GM12878 (cell line): ENCODE measurements around the gene OSM.

Experiments used
- POLR2A ChIP-seq: IDR thresholded peaks from 2 replicates; pipeline ENCODE4 v1.6.1; 2011; ENCODE audit warnings: low read depth, mild to moderate bottlenecking, low read length
- SMC3 ChIP-seq: IDR thresholded peaks from 2 replicates; pipeline ENCODE4 v1.6.1; 2011; ENCODE audit warnings: low read length, improper control_type of control experiment, borderline replicate concordance
- TCF7 ChIP-seq: IDR thresholded peaks from 2 replicates; pipeline ENCODE4 v1.6.1; 2014; ENCODE audit warnings: antibody characterized with exemption, borderline replicate concordance
- YY1 ChIP-seq: IDR thresholded peaks from 2 replicates; pipeline ENCODE4 v1.6.1; 2011; ENCODE audit warnings: low read depth, mild to moderate bottlenecking, low read length
- ZNF274 ChIP-seq: IDR thresholded peaks from one replicate; pipeline ENCODE4 v1.8.0; 2011; ENCODE audit not compliant: insufficient read length, insufficient read depth
- ZZZ3 ChIP-seq: IDR thresholded peaks from 2 replicates; pipeline ENCODE4 v1.6.1; 2011; ENCODE audit warnings: low read depth; ENCODE audit not compliant: control insufficient read depth, insufficient read length
- TF ChIP-seq, protein P1 (sequence below), 3 experiments: IDR thresholded peaks in 2 of 3; conservative IDR thresholded peaks in 1 of 3; 2 replicates each; pipeline ENCODE4 v1.5.1; 2011; ENCODE audit warnings: low read depth in 3 of 3, low read length in 3 of 3, mild to moderate bottlenecking in 3 of 3, control low read depth in 2 of 3, moderate library complexity in 2 of 3, inconsistent platforms in 1 of 3, mixed read lengths in 1 of 3; ENCODE audit not compliant: control insufficient read depth in 2 of 3, insufficient read depth in 1 of 3; ENCODE audit errors: extremely low read depth in 1 of 3
- TF ChIP-seq, protein P2 (sequence below): IDR thresholded peaks from 2 replicates; pipeline ENCODE4 v1.6.1; 2012; ENCODE audit warnings: low read depth, low read length, improper control_type of control experiment
- TF ChIP-seq, protein P3 (sequence below): IDR thresholded peaks from 2 replicates; pipeline ENCODE4 v1.6.1; 2012; ENCODE audit warnings: low read depth, low read length, improper control_type of control experiment
- TF ChIP-seq, protein P4 (sequence below): fragments of 450-650 bp; conservative IDR thresholded peaks from 2 replicates; pipeline ENCODE4 v1.6.1; 2017; ENCODE audit warnings: mild to moderate bottlenecking, moderate library complexity
- TF ChIP-seq, protein P5 (sequence below): fragments of 450-650 bp; formaldehyde crosslinking; IDR thresholded peaks from 2 replicates; pipeline ENCODE4 v1.5.0; 2022; ENCODE audit warnings: mild to moderate bottlenecking, missing genetic modification characterization

DNA sequence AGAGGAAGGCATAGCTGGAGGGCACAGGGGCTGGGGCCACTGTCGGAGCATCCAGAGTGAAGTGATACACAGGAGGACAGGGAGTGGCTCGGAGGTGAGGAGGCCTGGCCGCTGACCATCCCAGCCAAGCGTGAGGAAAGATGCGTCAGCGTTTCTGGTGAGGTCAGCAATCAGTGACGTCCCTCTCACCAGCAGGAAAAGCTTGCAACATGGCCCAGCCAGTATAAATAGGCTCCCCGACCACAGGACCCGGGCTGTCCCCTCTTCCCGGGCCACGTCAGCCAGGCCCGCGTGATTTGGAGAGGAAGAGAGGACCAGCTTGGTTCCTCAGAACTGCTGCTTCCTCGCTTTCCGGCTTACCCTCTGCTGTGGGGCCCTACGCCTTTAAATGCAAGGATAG lies 4.2 kb upstream of the OSM start:
- TF ChIP-seq, protein P1, sequence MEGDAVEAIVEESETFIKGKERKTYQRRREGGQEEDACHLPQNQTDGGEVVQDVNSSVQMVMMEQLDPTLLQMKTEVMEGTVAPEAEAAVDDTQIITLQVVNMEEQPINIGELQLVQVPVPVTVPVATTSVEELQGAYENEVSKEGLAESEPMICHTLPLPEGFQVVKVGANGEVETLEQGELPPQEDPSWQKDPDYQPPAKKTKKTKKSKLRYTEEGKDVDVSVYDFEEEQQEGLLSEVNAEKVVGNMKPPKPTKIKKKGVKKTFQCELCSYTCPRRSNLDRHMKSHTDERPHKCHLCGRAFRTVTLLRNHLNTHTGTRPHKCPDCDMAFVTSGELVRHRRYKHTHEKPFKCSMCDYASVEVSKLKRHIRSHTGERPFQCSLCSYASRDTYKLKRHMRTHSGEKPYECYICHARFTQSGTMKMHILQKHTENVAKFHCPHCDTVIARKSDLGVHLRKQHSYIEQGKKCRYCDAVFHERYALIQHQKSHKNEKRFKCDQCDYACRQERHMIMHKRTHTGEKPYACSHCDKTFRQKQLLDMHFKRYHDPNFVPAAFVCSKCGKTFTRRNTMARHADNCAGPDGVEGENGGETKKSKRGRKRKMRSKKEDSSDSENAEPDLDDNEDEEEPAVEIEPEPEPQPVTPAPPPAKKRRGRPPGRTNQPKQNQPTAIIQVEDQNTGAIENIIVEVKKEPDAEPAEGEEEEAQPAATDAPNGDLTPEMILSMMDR (IDR thresholded peaks at IDR 0.05 in 2 of 3, conservative IDR thresholded peaks at IDR 0.05 in 1 of 3; ENCODE audit: control insufficient read depth in 2 of 3, extremely low read depth in 1 of 3, insufficient read depth in 1 of 3, low read depth in 3 of 3, low read length in 3 of 3), result no peak
- TF ChIP-seq, protein P2, sequence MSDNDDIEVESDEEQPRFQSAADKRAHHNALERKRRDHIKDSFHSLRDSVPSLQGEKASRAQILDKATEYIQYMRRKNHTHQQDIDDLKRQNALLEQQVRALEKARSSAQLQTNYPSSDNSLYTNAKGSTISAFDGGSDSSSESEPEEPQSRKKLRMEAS, result no peak
- TF ChIP-seq, protein P3, sequence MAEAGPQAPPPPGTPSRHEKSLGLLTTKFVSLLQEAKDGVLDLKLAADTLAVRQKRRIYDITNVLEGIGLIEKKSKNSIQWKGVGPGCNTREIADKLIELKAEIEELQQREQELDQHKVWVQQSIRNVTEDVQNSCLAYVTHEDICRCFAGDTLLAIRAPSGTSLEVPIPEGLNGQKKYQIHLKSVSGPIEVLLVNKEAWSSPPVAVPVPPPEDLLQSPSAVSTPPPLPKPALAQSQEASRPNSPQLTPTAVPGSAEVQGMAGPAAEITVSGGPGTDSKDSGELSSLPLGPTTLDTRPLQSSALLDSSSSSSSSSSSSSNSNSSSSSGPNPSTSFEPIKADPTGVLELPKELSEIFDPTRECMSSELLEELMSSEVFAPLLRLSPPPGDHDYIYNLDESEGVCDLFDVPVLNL, result no peak
- TF ChIP-seq, protein P4, sequence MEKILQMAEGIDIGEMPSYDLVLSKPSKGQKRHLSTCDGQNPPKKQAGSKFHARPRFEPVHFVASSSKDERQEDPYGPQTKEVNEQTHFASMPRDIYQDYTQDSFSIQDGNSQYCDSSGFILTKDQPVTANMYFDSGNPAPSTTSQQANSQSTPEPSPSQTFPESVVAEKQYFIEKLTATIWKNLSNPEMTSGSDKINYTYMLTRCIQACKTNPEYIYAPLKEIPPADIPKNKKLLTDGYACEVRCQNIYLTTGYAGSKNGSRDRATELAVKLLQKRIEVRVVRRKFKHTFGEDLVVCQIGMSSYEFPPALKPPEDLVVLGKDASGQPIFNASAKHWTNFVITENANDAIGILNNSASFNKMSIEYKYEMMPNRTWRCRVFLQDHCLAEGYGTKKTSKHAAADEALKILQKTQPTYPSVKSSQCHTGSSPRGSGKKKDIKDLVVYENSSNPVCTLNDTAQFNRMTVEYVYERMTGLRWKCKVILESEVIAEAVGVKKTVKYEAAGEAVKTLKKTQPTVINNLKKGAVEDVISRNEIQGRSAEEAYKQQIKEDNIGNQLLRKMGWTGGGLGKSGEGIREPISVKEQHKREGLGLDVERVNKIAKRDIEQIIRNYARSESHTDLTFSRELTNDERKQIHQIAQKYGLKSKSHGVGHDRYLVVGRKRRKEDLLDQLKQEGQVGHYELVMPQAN, result no peak
- TF ChIP-seq ZZZ3 (no peak), YY1 (no peak), SMC3 (no peak), TCF7 (no peak), POLR2A (no peak), ZNF274 (no peak)
- TF ChIP-seq, protein P5, sequence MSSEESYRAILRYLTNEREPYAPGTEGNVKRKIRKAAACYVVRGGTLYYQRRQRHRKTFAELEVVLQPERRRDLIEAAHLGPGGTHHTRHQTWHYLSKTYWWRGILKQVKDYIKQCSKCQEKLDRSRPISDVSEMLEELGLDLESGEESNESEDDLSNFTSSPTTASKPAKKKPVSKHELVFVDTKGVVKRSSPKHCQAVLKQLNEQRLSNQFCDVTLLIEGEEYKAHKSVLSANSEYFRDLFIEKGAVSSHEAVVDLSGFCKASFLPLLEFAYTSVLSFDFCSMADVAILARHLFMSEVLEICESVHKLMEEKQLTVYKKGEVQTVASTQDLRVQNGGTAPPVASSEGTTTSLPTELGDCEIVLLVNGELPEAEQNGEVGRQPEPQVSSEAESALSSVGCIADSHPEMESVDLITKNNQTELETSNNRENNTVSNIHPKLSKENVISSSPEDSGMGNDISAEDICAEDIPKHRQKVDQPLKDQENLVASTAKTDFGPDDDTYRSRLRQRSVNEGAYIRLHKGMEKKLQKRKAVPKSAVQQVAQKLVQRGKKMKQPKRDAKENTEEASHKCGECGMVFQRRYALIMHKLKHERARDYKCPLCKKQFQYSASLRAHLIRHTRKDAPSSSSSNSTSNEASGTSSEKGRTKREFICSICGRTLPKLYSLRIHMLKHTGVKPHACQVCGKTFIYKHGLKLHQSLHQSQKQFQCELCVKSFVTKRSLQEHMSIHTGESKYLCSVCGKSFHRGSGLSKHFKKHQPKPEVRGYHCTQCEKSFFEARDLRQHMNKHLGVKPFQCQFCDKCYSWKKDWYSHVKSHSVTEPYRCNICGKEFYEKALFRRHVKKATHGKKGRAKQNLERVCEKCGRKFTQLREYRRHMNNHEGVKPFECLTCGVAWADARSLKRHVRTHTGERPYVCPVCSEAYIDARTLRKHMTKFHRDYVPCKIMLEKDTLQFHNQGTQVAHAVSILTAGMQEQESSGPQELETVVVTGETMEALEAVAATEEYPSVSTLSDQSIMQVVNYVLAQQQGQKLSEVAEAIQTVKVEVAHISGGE (CRISPR knock-in tag), result no peak
